ENCODE results near the gene EGLN3. TPM values are rescaled to one million over a fixed set of nuclear protein-coding genes. Genes with fewer than 3 reads are reported as not detected.

The EGLN3 gene
- total RNA-seq, 1 donor from 2014 or later, result 10.5 TPM

- Histone ChIP-seq H3K9me3 (no peaks in the 10 kb centered on the region), H3K27ac (no peak overlapping the region), H3K4me3 (no peak overlapping the region), H3K4me1 (no peaks in the 10 kb centered on the region), H3K36me3 (no peaks in the 10 kb centered on the region), H3K27me3 (ENCODE audit: low read depth) (no peaks in the 10 kb centered on the region)
- intact Hi-C loops (cut with DNase I), result no loop called here
- DNase-seq (no peak), ATAC-seq (no peak)
- no peak for TF ChIP-seq CTCF (IDR thresholded peaks at IDR 0.05)
Measured at GRCh38 chr14:33959692-33960151, 8.8 kb upstream of the EGLN3 start.

- Histone ChIP-seq H3K9me3 (no peaks in the 10 kb centered on the region), H3K36me3 (no peaks in the 10 kb centered on the region), H3K4me1 (no peaks in the 10 kb centered on the region), H3K4me3 (no peak overlapping the region), H3K27me3 (ENCODE audit: low read depth) (no peaks in the 10 kb centered on the region), H3K27ac (no peak overlapping the region)
- ATAC-seq (no peak), DNase-seq (no peak)
- no peak for TF ChIP-seq CTCF (IDR thresholded peaks at IDR 0.05)
- intact Hi-C loops (cut with DNase I), result no loop called here
Measured at GRCh38 chr14:33958605-33959226, 7.8 kb upstream of the EGLN3 start.

GRCh38 chr14:33957993-33958392 is 7.1 kb upstream of the EGLN3 start:
- Histone ChIP-seq H3K27me3 (ENCODE audit: low read depth) (peaks cover 5% of the 10 kb centered on the region), H3K27ac (no peak overlapping the region), H3K36me3 (no peaks in the 10 kb centered on the region), H3K9me3 (no peaks in the 10 kb centered on the region), H3K4me1 (no peaks in the 10 kb centered on the region), H3K4me3 (no peak overlapping the region)
- no peak for DNase-seq
- no peak for TF ChIP-seq CTCF (IDR thresholded peaks at IDR 0.05)
- no peak for ATAC-seq
- intact Hi-C loops (cut with DNase I), result no loop called here

- H3K9me3 ChIP-seq, result no peaks in the 10 kb centered on the region
- no peak overlapping the region for H3K4me3 ChIP-seq
- intact Hi-C loops (cut with DNase I), result no loop called here
- DNase-seq, result no peak
- no peak for ATAC-seq
- no peak overlapping the region for H3K27ac ChIP-seq
- TF ChIP-seq CTCF (IDR thresholded peaks at IDR 0.05), result no peak
- H3K27me3 ChIP-seq (ENCODE audit: low read depth), result peaks cover 11% of the 10 kb centered on the region
- H3K36me3 ChIP-seq, result no peaks in the 10 kb centered on the region
- H3K4me1 ChIP-seq, result no peaks in the 10 kb centered on the region
Measured at GRCh38 chr14:33957299-33957698, 6.4 kb upstream of the EGLN3 start.

GRCh38 chr14:33956640-33957039 is 5.8 kb upstream of the EGLN3 start:
- intact Hi-C loops (cut with DNase I), result no loop called here
- H3K4me1 ChIP-seq, result peaks cover 3% of the 10 kb centered on the region
- DNase-seq (no peak), ATAC-seq (no peak)
- TF ChIP-seq CTCF (IDR thresholded peaks at IDR 0.05), result no peak
- no peak overlapping the region for H3K4me3 ChIP-seq
- H3K36me3 ChIP-seq, result no peaks in the 10 kb centered on the region
- H3K27me3 ChIP-seq (ENCODE audit: low read depth), result peaks cover 18% of the 10 kb centered on the region
- H3K9me3 ChIP-seq, result no peaks in the 10 kb centered on the region
- no peak overlapping the region for H3K27ac ChIP-seq
